ENCODE measurements around the gene ATXN7L3. TPM values are rescaled to one million over a fixed set of nuclear protein-coding genes. Genes with fewer than 3 reads are reported as not detected.

Gene ATXN7L3
- total RNA-seq, 4 donors from 2014 or later = 40.9 to 60.4 (median 52.7) TPM

DNA sequence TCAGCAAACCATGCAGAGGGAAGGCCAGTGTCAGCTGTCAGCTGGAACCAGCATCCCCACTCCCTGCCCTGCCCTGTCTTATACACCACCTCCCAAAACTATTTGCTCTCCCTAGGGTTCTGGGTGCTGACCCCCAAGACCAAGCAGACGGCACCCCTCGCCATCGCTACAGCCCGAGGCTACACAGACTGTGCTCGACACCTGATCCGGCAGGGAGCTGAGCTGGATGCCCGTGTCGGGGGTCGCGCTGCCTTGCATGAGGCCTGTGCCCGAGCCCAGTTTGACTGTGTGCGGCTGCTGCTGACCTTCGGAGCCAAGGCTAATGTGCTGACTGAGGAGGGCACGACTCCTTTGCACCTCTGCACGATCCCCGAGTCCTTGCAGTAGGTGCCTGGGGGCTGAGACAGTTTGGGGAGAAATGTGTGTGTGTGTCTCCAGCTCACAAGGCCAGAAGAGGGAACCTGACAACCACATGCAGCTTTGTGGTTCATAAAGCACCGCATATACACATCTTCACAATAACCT is 27.7 kb downstream of the ATXN7L3 start:
- Histone ChIP-seq H3K9me3 (no peaks in the 10 kb centered on the region), H3K4me3 (no peak overlapping the region), H3K27ac (no peak overlapping the region), H3K36me3 (peaks cover 0 to 15% (median 0%) of the 10 kb centered on the region in 3 donors), H3K27me3 (no peaks in the 10 kb centered on the region), H3K4me1 (peaks cover 0 to 21% (median 4%) of the 10 kb centered on the region in 4 donors)
- 72 to 75% methylated on average over 10 to 17 of the region's 17 CpGs for WGBS, 2 donors
- TF ChIP-seq EP300 (IDR thresholded peaks at IDR 0.05) (no peak), POLR2A (IDR thresholded peaks at IDR 0.05) (no peak)
- TF ChIP-seq, protein P1, sequence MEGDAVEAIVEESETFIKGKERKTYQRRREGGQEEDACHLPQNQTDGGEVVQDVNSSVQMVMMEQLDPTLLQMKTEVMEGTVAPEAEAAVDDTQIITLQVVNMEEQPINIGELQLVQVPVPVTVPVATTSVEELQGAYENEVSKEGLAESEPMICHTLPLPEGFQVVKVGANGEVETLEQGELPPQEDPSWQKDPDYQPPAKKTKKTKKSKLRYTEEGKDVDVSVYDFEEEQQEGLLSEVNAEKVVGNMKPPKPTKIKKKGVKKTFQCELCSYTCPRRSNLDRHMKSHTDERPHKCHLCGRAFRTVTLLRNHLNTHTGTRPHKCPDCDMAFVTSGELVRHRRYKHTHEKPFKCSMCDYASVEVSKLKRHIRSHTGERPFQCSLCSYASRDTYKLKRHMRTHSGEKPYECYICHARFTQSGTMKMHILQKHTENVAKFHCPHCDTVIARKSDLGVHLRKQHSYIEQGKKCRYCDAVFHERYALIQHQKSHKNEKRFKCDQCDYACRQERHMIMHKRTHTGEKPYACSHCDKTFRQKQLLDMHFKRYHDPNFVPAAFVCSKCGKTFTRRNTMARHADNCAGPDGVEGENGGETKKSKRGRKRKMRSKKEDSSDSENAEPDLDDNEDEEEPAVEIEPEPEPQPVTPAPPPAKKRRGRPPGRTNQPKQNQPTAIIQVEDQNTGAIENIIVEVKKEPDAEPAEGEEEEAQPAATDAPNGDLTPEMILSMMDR (IDR thresholded peaks at IDR 0.05) = no peak
- no peak for DNase-seq (ENCODE audit: low spot score in 2 of 2)

DNA sequence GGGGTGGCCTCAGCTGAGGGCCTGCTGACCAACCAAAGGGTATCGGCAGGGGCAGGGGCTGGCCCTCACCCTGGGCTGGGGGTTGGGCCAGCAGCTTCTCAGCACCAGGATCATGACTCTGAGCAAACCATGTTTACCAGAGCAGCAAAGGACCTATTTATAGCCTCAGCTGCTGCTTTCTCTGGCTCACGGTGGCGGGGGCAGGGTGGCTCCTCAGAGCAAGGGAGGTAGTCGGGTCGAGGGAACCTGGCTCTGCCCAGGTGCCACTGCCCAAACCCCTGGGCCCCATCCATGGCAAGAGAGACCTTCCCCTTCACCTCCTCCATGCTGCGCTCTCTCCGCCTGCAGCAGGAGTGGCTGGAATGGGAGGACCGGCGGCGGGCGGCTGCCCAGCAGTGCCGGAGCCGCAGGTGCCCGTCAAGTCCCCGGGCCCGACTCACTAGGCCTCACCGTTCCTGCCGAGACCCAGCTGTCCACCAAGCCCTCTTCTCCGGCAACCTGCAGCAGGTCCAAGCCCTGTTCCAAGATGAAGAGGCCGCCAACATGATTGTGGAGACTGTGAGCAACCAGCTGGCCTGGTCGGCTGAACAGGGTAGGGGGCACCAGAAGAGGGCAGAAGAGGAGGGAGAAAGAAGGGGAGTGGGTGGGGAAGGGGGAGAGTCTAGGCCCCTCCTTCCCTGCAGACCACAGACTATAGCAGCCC is 29.0 kb downstream of the ATXN7L3 start, which contains the start of gene ASB16:
Gene ASB16 (plus strand): TSS at position 206 of the 703 bp plus-strand sequence. CDS start 86 bp downstream, at position 292.
- Histone ChIP-seq H3K4me3 (peak within 1 kb of the TSS in 1 of 4 donors; percentile 15), H3K36me3 (peaks cover 0 to 2% (median 0%) of the 10 kb centered on the region in 3 donors), H3K4me1 (peaks cover 0 to 21% (median 4%) of the 10 kb centered on the region in 4 donors), H3K27ac (peak within 1 kb of the TSS in 1 of 4 donors; percentile 44), H3K9me3 (no peaks in the 10 kb centered on the region), H3K27me3 (no peaks in the 10 kb centered on the region)
- no peak for DNase-seq (ENCODE audit: low spot score in 2 of 2)
- 11 to 29% methylated on average over 17 to 18 of the region's 21 CpGs for WGBS, 2 donors
- TF ChIP-seq, protein P1 (IDR thresholded peaks at IDR 0.05) = no peak
- no peak for TF ChIP-seq EP300 (IDR thresholded peaks at IDR 0.05)
- TF ChIP-seq POLR2A (IDR thresholded peaks at IDR 0.05) = no peak

DNA sequence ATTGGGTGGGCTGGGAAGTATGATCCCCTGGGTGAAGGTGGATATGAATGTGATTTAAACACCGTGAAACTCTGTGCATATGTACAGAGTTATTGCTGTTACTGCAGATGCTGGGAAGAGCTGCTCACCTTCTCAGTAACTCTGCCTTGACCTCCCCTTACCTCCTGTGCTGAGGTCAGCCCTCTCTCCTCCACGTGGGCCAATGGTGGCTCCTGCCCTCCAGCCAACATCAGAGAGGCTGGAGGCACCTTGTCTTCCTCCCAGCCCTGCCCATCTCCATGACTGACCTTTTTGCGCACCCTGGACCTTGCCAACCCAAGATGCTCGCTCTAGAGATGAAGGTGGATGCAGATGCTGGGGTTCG is 29.6 kb downstream of the ATXN7L3 start:
- TF ChIP-seq EP300 (IDR thresholded peaks at IDR 0.05) (no peak), POLR2A (IDR thresholded peaks at IDR 0.05) (no peak)
- TF ChIP-seq, protein P1 (IDR thresholded peaks at IDR 0.05) = no peak
- H3K4me1 ChIP-seq = peaks cover 0 to 21% (median 4%) of the 10 kb centered on the region in 4 donors
- no peaks in the 10 kb centered on the region for H3K9me3 ChIP-seq
- DNase-seq (ENCODE audit: low spot score in 2 of 2) = no peak
- peak overlapping the region in 1 of 4 donors; percentile 44 for H3K27ac ChIP-seq
- 48 to 61% methylated on average over 4 to 5 of the region's 5 CpGs for WGBS, 2 donors
- H3K36me3 ChIP-seq = no peaks in the 10 kb centered on the region
- H3K4me3 ChIP-seq = no peak overlapping the region
- no peaks in the 10 kb centered on the region for H3K27me3 ChIP-seq

DNA sequence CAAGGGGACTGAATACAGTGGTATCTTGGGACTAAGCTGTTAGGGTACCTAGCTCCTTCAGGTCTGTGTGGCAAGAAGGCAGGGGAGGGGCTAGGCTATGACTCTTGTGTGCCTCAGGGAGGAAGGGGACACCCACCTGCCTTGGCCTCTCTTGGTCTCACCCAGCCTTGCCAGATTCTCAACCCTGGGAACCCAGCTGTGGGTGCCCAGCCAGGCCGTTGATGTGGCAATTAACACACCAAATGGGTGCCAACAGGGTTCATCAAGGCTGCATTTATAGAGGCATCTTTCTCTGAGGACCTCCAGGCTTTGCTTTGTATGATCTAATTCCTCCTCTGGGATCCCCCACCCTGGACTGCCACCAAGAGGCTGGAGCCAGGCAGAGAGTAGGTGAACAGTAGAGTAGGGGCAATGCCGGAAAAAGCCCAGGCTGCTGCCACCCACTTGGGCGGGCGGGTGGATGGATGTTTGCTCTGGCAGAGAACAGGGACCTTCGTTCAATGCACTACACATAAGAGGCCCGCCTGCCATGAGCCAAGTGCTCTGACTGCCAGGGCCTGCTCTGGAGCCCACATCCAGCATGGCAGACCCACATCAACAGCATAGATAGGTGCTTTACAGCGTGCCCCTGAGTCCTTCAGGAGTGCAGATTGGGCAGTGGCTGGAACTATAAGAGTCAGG is 32.4 kb downstream of the ATXN7L3 start:
- H3K4me1 ChIP-seq = peaks cover 0 to 21% (median 4%) of the 10 kb centered on the region in 4 donors
- H3K27me3 ChIP-seq = no peaks in the 10 kb centered on the region
- H3K27ac ChIP-seq = no peak overlapping the region
- H3K4me3 ChIP-seq = no peak overlapping the region
- TF ChIP-seq POLR2A (IDR thresholded peaks at IDR 0.05) = no peak
- TF ChIP-seq EP300 (IDR thresholded peaks at IDR 0.05) = no peak
- TF ChIP-seq, protein P1 (IDR thresholded peaks at IDR 0.05) = no peak
- no peaks in the 10 kb centered on the region for H3K36me3 ChIP-seq
- 82 to 85% methylated on average over 6 to 7 of the region's 7 CpGs for WGBS, 2 donors
- no peaks in the 10 kb centered on the region for H3K9me3 ChIP-seq
- no peak for DNase-seq (ENCODE audit: low spot score in 2 of 2)

DNA sequence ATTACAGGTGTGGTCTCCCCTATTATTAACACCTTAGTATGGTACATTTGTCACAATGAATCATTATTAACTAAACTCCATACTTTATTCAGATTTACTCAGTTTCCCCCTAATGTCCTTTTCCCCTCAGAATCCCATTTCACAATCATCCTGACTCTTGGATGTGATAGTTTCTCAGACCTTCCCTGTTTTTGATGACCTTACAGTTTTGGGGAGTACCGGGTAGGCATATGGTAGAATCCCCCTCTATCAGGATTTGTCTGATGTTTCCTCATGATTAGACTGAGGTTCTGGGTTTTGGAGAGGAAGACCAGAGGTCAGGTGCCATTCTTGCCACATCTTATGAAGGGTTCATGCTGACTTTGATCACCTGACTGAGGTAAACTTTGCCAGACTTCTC is 35.2 kb downstream of the ATXN7L3 start:
- 87 to 88% methylated on average over 1 of the region's 1 CpG for WGBS, 2 donors
- no peaks in the 10 kb centered on the region for H3K36me3 ChIP-seq
- TF ChIP-seq EP300 (IDR thresholded peaks at IDR 0.05) (no peak), POLR2A (IDR thresholded peaks at IDR 0.05) (no peak)
- TF ChIP-seq, protein P1 (IDR thresholded peaks at IDR 0.05) = no peak
- H3K4me3 ChIP-seq = no peak overlapping the region
- no peak for DNase-seq (ENCODE audit: low spot score in 2 of 2)
- H3K4me1 ChIP-seq = peaks cover 0 to 9% (median 1%) of the 10 kb centered on the region in 4 donors
- H3K27me3 ChIP-seq = no peaks in the 10 kb centered on the region
- no peak overlapping the region for H3K27ac ChIP-seq
- H3K9me3 ChIP-seq = no peaks in the 10 kb centered on the region

Data from tibial nerve (tissue), 4 donors.